Dermis microvascular lymphatic vessel endothelial cell (primary cell): ENCODE results near the gene ECE1. TPM values are rescaled to one million over a fixed set of nuclear protein-coding genes. Genes with fewer than 3 reads are reported as not detected.
A peak's percentile ranks its signal among the peaks of the same experiment; 100 is the strongest.
"Not testable (repeated sequence)": the region's sequence is repeated elsewhere in the genome, so short reads cannot be mapped to it uniquely, and the experiment has no call there.

Source experiments
- DNase-seq, 2 donors: peaks; one replicate each; pipeline versions ENCODE4 v3.0.0 to v3.0.0-alpha.2; 2010; ENCODE audit warnings: low read depth in 2 of 2
- total RNA-seq: library from RNA; depleted of rRNA; stranded (reverse); fragments of >200 nt; gene quantifications from 2 replicates; pipeline ENCODE4 v1.2.1, GENCODE V29; 2014

ECE1 gene
- total RNA-seq, 1 donor from 2014 or later, result 105 TPM

GRCh38 chr1:21188235-21188634 lies 102.0 kb downstream of the ECE1 start:
- DNase-seq, result no peak

DNA sequence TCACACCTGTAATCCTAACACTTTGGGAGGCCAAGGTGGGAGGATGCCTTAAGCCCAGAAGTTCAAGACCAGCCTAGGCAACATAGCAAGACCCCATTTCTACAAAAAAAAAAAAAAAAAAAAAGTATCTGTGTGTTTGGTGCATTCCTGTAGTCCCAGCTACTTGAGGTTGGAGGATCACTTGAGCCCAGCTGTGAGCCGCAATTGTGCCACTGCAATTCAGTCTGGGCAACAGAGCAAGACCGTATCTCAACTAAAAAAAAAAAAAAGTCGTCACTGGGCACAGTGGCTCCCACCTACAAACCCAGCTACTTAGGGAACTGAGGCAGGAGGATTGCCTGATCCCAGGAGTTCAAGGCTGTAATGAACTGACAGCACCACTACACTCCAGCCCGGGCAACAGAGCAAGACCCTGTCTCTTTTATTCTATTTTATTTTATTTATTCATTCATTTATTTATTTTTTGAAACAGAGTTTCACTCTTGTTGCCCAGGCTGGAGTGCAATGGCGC lies 105.0 kb downstream of the ECE1 start:
- DNase-seq, result no peak

- no peak for DNase-seq
Measured at GRCh38 chr1:21184276-21184675, 106.0 kb downstream of the ECE1 start.

DNA sequence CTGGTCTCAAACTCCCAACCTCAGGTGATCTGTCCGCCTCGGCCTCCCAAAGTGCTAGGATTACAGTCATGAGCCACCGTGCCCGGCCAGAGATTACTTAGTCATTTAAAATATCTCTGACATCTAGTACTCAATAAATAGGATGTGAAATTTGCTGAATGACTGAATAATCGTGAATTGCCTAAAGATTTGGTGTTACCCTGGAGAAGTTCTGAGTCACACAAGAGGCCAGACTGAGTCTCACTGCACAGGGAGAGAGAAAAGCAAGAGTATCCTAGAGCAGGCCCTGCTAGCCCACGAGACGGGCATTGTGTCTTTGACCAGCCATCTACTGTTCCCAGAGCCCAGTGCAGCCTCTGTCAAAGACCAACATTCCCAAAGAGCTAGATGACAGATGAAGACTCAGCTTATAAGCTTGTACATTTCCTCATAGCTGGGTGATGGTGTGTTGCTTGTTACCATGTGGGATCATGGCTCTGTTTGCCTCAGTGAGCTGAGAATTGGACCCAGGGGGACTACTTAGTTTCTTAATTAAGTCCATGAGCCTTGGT lies 108.0 kb downstream of the ECE1 start:
- DNase-seq, result no peak

- not testable (repeated sequence) for DNase-seq
Measured at GRCh38 chr1:21178271-21178670, 112.0 kb downstream of the ECE1 start.

- DNase-seq, result peak; percentile 91 to 96
Measured at GRCh38 chr1:21176586-21177555, 113.4 kb downstream of the ECE1 start, which contains the start of gene EIF4G3. EIF4G3 (minus strand) TSS chr1:21176897; CDS start chr1:21002742, 174,155 bp downstream.

DNA sequence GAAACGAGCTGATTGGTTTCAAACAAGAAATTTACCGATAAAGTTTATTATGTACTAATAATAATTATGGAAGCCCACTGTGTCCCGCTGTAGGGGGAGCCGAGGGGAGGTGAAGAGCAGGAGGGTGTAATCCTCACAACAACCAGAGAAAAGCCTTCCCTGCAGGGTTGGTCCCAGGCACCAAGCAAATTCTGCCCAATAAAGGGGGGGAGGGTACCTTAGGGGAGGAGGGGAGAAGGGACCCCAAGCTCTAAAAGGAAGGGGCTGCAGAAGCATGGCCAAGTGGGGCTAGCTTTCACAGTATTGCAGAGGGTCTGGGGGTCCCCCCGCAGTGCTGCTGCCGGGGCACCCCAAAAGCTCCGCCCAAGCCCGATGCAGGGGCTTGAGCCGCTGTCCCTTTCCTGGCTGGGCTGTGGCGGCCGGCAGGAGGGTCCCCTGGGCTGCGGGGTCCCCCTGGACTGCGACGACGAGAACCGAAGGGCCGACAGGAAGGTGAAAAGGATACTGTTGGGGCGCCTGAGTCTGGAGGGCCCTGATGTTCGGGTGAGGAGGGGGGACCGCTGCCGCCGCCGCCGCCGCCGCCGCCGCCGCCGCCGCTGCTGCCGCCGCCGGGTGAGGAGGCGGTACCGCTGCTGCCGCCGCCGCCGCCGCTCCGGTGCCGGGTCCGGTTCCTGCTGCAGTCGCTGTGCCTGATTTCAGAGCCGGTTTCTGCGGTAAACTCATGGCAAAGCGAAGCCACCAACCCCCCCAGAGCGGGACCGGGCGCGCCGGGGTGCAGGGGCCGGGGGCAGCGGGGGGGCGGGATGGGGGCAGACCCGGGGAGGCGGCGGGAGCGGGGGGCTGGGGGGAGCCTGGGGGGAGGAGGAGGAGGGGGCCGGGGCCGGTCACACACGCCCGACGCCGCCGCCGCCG lies 114.3 kb downstream of the ECE1 start:
- DNase-seq, result peak in 1 of 2 donors; percentile 44

DNA sequence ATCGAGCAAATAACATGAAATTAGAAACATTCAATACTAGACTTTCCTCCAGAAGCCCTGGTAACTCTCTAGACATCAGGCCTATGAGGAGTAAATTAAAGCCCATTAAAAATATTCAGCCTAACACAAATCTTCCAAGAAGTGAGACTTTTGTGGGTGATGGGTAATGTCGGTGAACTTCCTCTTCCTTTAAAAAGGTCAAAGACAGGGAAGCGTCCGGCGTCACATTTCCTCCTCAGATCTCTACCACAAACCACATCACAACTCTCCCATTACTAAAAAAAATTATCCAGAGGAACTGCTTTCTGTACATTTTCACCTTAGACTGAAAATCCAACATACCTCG lies 115.0 kb downstream of the ECE1 start:
- DNase-seq, result peak in 1 of 2 donors; percentile 63

GRCh38 chr1:21174654-21175323 lies 115.5 kb downstream of the ECE1 start:
- DNase-seq, result peak; percentile 45 to 51

DNA sequence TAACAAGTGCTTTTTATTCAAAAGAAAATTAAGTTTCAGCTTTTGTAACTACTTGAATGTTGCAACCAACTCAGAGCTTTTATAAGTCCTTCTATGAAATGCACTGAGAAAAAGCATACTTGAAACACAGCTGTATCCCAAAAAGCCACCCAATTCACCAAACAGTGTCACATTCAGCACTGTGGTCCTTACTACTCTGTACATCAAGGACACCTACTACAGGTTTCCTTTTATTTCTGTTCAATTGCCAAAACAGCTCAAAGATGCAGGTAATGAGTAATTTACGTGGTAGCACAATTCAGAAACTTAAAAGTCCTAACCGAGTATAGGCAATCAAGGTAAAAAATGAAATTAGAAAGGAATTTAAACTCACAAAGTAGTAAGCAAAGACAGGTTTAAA lies 116.0 kb downstream of the ECE1 start:
- no peak for DNase-seq

- not testable (repeated sequence) for DNase-seq
Measured at GRCh38 chr1:21173096-21173495, 117.2 kb downstream of the ECE1 start.

DNA sequence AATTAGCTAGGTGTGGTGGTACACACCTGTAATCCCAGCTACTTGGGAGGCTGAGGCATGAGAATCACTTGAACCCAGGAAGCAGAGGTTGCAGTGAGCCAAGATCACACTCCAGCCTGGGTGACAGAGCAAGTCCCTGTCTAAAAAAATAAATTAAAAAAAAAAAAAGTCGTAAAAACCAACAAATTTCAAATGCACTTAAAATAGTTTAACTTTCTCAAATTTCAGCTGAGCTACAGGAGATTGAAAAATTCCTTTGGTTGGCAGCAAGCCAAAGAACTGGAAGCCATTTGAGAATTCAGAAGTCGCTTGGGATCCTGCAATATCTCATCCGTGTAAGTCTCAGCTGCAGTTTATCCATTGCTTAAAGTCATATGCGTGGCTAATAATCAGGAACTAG lies 119.4 kb downstream of the ECE1 start:
- peak in 1 of 2 donors; percentile 37 for DNase-seq

DNA sequence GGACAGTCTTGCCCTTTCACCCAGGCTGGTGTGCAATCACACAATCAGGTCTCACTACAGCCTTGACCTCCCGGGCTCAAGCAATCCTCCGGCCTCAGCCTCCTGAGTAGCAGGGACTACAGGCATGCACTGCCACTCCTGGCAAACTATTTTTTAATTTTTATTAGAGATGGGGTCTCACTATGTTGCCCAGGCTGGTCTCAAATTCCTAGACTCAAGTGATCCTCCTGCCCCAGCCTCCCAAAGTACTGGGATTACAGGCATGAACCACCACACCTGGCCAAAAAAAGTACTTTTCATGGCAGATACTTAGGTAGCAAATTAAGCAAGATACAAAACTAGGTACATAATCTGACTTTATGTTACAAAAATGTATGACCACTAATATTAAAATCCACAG lies 121.8 kb downstream of the ECE1 start:
- DNase-seq, result no peak

Other genes with a start within 250 kb of the ECE1 start
- gene EIF4G3, start 113.6 kb downstream of the ECE1 start, total RNA-seq, result 28.4 and 34.1 TPM in 2 replicates
- 7.4 and 11.0 TPM in 2 replicates for gene NBPF3, start 149.7 kb upstream of the ECE1 start, total RNA-seq
- gene ALPL, start 219.0 kb upstream of the ECE1 start, total RNA-seq, result under 0.01 and 0.26 TPM in 2 replicates